ENCODE results near the gene TMEM259. TPM values are rescaled to one million over a fixed set of nuclear protein-coding genes. Genes with fewer than 3 reads are reported as not detected.

TMEM259 gene
- total and polyA plus RNA-seq, 2 of the 13 experiments (the other 11 are each of a cell fraction or from before 2014, with no cell fraction given), result 64.7 to 164 TPM

GRCh38 chr19:1025960-1026782 lies 5.2 kb upstream of the TMEM259 start, which contains the start of gene CNN2 (continued):
- TF ChIP-seq ARNT (IDR thresholded peaks at IDR 0.05) (no peak), ZNF230 (CRISPR knock-in tag; IDR thresholded peaks at IDR 0.05) (no peak), POLR2AphosphoS2 (IDR thresholded peaks at IDR 0.05; ENCODE audit: low read depth, low read length) (no peak), TGIF2 (CRISPR knock-in tag; IDR thresholded peaks at IDR 0.05) (peak; percentile 26; the same call in 1 of the 2 replicates), SIX4 (CRISPR knock-in tag; IDR thresholded peaks at IDR 0.05) (no peak), ZNF646 (CRISPR knock-in tag; IDR thresholded peaks at IDR 0.05) (no peak), ZFP36L1 (CRISPR knock-in tag; IDR thresholded peaks at IDR 0.05) (no peak), ZNF232 (CRISPR knock-in tag; IDR thresholded peaks at IDR 0.05; ENCODE audit: borderline replicate concordance) (no peak), PBX3 (CRISPR knock-in tag; IDR thresholded peaks at IDR 0.05; ENCODE audit: borderline replicate concordance) (no peak), ZNF737 (CRISPR knock-in tag; IDR thresholded peaks at IDR 0.05; ENCODE audit: borderline replicate concordance) (no peak), ZNF841 (CRISPR knock-in tag; IDR thresholded peaks at IDR 0.05; ENCODE audit: borderline replicate concordance) (no peak), FOXM1 (CRISPR knock-in tag; IDR thresholded peaks at IDR 0.05) (no peak), ZSCAN21 (CRISPR knock-in tag; IDR thresholded peaks at IDR 0.05; ENCODE audit: borderline replicate concordance) (no peak)
- TF ChIP-seq, protein P1, sequence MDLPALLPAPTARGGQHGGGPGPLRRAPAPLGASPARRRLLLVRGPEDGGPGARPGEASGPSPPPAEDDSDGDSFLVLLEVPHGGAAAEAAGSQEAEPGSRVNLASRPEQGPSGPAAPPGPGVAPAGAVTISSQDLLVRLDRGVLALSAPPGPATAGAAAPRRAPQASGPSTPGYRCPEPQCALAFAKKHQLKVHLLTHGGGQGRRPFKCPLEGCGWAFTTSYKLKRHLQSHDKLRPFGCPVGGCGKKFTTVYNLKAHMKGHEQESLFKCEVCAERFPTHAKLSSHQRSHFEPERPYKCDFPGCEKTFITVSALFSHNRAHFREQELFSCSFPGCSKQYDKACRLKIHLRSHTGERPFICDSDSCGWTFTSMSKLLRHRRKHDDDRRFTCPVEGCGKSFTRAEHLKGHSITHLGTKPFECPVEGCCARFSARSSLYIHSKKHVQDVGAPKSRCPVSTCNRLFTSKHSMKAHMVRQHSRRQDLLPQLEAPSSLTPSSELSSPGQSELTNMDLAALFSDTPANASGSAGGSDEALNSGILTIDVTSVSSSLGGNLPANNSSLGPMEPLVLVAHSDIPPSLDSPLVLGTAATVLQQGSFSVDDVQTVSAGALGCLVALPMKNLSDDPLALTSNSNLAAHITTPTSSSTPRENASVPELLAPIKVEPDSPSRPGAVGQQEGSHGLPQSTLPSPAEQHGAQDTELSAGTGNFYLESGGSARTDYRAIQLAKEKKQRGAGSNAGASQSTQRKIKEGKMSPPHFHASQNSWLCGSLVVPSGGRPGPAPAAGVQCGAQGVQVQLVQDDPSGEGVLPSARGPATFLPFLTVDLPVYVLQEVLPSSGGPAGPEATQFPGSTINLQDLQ (CRISPR knock-in tag; IDR thresholded peaks at IDR 0.05), result no peak

Measured in HepG2 (cell line).